NCI-H82 (cell line): Measurements from ENCODE around the gene ANKRD9.

ENCODE experiments used
- DNase-seq: peaks from one replicate; lab custom pipeline; 2025; lab: John Stamatoyannopoulos, UW

The ANKRD9 gene

DNA sequence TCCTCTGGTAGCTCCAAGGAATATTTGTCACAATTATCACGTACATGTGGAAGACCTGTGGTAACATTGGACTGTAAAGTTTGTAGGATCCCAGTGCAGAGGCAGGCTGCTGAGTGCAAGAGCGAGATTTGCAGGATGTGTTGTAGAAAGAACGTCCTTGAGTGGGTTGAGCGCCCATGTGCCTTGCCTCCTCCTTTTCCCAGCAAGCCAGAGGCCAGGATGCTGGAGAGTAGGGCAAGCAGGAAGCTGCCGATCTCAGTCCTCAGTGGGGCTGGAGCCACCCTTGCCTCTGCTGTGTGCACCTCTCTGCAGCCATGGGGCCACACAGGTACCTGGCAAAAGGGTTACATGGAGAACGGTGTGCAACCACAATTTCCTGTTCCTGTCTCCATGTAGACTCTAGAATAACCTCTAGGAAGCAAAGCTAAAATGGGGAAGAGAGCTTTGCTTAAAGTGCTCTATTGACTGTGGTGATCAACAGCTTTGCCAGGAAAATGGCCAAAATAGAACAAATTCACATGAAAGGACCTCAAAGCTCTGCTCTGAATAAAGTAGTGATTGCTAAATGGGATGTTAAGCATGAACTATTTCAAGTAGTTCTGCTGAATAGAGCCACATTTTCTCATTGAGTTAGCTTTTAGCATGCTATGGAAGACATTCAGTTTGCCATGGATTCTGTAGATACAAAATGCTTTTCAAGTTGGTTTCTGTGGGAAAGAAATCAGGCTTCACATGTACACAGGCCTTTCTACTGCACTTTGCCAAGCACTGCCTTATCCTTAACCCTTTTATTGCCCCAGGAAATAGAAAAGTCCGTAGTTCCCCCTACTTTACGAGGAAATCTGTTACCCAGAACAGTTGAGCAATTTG lies 37.4 kb downstream of the ANKRD9 start:
- DNase-seq: no peak

GRCh38 chr14:102469261-102469660 lies 40.3 kb downstream of the ANKRD9 start:
- no peak for DNase-seq

GRCh38 chr14:102464846-102465341 lies 44.7 kb downstream of the ANKRD9 start:
- DNase-seq: no peak

GRCh38 chr14:102464006-102464405 lies 45.6 kb downstream of the ANKRD9 start:
- DNase-seq: no peak

DNA sequence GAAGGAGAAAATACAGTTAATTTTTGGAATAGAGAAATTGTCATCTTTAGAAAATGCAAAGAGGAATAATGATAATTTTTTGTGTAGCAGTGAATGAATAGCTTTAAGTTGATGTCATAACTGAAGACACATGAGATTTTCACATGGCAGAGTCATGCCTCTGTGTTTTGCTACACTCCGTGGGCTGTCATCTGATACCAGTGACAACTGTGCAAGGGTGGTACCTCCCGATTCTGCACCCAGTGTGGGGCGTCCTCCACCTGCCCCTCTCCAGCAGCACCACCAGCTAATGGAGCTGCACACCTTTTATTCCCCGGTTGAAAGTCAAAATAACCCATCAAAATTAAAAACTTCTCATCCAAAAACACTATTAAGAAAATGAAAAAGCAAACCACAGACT lies 47.2 kb downstream of the ANKRD9 start:
- DNase-seq: no peak

DNA sequence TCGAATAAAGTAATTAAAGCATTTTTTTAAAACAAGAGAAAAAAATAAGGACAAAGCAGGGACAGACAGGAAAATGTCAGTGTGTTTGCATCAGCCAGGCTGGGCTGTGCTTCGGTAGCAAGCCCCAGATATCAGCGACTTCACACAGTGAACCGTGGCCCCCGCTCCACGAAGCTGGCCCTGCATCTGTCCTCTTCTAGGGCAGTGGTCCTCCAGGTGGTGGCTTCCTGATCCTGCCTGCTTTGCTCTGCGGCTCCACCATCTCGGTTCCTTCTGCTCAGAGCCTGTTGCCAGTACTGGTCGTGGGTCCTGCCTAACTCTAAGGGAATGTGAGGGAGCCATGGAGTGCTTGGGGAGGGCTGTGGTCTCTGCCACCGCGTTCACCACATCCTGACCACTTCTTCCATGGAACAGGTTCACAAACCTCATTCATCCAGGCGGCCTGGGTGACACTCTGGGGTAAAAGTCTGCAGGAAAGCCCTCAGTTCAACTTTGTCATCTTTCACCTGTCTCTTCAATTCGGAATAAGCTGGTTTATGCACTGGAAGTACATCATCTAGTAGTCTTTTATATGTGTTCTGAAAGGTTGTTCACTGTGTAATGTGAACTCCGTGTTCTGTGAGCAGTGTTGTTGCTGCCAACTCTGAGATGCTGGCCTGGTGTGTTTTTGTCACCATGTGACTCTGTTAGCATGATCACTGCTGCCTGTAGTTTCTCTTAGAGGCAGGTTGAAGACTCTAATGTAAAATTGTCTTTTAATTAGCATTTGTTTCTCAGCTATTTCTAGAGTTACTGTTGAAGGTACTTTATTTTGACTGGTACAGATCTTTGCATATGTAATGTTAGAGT lies 47.9 kb downstream of the ANKRD9 start:
- no peak for DNase-seq

- DNase-seq: no peak
Observed at GRCh38 chr14:102457509-102457908, 52.1 kb downstream of the ANKRD9 start.

GRCh38 chr14:102454711-102455110 lies 54.9 kb downstream of the ANKRD9 start:
- no peak for DNase-seq

DNA sequence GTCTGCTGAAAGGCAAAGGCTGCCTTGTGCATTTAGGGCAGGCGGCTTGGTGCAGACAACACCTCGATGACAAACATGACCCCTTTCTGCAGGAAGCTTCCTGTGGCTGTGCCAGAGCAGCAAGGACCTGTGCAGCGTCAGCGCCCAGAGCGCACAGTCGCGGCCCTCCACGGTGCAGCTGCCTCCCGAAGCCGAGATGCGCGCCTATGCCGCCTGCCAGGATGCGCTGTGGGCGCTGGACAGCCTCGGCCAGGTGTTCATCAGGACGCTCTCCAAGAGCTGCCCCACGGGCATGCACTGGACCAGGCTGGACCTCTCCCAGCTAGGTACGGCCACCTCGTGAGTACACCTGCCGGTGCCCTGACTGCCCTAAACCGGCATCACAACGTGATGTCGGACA lies 57.3 kb downstream of the ANKRD9 start:
- DNase-seq: no peak
